Cardiac fibroblast (primary cell): ENCODE results near the gene PKIG.

Source experiments
- DNase-seq, 2 donors: peaks; one replicate each; pipeline versions ENCODE4 v3.0.0 to v3.0.0-alpha.2; 2010; ENCODE audit warnings: low read depth in 2 of 2
- H3K4me3 ChIP-seq, 2 donors: replicated peaks in 1 of 2; 1 replicate in 1 of 2; 2 replicates in 1 of 2; pipeline ENCODE4 v1.5.1; 2011; ENCODE audit warnings: low read depth in 2 of 2, low read length in 2 of 2, mild to moderate bottlenecking in 2 of 2, moderate library complexity in 1 of 2
- CTCF ChIP-seq: IDR thresholded peaks from one replicate; pipeline ENCODE4 v1.5.1; 2011; ENCODE audit warnings: low read depth, mild to moderate bottlenecking, low read length, inconsistent platforms

Gene PKIG

DNA sequence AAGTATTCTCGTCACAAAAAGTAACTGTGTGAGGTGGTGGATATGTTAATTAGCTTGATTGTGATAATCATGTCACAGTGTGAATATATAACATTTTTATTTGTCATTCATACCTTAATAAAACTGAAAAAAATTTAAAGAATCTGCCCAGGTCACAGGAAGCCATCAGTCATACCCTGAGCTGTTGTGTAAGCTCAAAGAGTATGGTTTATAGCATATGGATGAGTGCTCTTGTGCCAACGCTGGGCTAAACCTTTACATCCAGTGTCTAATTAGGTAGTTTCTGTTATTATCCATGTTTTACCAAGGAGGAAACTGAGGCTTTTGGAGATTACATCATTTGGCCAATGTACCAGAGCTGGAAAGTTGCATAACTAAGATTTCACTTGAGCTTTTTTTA, 11.4 kb downstream of the PKIG start:
- H3K4me3 ChIP-seq: no peak overlapping the region
- TF ChIP-seq CTCF: no peak
- DNase-seq: no peak

DNA sequence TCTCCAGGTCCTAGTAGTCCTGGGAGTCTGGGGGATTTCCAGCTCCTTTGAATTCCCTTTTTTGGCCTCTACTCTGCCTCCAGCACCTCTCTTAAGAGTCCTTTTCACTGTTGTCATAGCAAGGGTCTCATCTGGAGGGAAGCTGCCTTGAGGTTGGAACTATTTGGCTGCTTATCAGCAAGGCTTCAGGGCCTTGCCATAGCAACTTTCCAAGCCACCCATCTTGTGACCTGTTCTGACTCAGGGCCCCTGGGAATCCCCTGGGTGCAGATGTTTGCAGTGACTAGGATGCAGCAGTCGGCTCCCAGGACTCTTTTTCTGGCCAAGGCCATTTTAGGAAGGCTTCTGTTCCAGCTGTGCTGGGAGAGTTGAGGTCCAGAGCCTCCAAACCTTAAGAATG, 12.4 kb downstream of the PKIG start:
- no peak for TF ChIP-seq CTCF
- peak; percentile 55 to 88 for DNase-seq
- no peak overlapping the region for H3K4me3 ChIP-seq

- no peak for TF ChIP-seq CTCF
- no peak for DNase-seq
- no peak overlapping the region for H3K4me3 ChIP-seq
Observed at GRCh38 chr20:44596010-44596409, 13.6 kb downstream of the PKIG start.

- no peak overlapping the region for H3K4me3 ChIP-seq
Observed at GRCh38 chr20:44596876-44597275, 14.5 kb downstream of the PKIG start.

GRCh38 chr20:44597516-44597915, 15.1 kb downstream of the PKIG start:
- no peak overlapping the region for H3K4me3 ChIP-seq
- TF ChIP-seq CTCF: no peak
- no peak for DNase-seq

More at GRCh38 chr20:44596876-44597275, 14.5 kb downstream of the PKIG start:
- no peak for TF ChIP-seq CTCF
- no peak for DNase-seq

- no peak overlapping the region for H3K4me3 ChIP-seq
- TF ChIP-seq CTCF: no peak
- no peak for DNase-seq
Observed at GRCh38 chr20:44597930-44598329, 15.6 kb downstream of the PKIG start.

DNA sequence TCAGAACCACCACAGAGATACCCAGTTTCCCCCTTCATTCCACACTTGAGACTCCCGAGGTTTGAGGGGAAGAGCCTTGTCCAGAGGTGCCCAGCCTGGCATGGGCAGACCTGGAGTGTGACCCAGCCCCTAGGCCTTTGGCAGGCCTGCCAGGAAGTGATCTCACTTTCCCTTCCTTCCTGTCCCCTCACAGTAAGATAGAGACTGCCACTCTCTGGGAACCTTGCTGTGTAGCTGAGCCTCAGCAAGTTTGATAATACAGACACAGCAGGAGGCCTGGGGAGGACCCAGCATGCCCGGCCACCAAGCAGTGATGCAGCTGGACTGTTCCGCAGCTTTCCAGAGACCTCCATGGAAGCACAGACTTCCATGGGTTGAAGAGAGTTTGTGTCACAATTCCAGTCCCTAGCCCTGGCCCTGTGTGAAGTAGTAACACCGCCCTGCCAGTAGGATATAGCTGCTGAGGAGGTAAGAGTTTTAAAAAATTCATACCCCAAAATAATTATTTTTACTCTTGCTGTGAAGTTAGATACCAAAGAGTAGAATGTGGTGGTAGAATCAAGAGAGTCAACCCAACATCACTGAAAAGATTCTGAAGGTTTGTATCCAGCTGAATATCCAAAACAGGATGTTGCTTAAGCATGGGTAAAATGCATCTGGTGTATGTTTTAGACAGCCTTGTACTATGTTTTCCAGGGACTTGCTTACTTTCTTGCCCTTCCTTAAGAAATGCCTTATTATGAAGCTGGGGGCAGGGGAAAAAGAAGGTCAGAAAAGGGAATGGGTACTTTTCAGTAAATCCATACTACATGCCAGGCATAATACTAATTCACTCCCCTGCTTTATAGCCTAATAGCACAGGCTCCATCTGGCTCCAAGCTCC, 16.3 kb downstream of the PKIG start:
- TF ChIP-seq CTCF: peak; percentile 21
- H3K4me3 ChIP-seq: no peak overlapping the region
- peak; percentile 36 to 67 for DNase-seq
